Measurements from ENCODE around the gene KMT2B.
"Not testable (repeated sequence)": the region's sequence is repeated elsewhere in the genome, so short reads cannot be mapped to it uniquely, and the experiment has no call there.

The KMT2B gene

DNA sequence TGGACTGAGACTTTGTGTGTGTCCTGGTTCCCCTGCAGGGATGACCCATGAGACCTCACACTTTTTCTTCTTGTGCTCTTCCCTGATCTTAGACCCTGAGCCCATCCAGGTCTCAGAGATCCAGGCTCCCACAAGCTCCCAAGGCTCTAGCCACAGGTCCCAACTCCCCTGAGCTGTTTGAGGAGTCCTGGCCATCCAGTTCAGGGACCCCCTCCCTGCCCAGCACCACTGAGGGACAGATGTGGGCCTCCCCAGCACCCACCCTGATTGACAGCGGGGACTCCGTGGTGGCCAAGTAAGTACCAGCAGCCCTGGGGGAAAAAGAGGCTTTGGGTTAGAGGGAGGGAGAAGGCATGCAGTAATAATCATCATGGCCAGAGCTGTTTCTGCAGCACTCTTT, 41.9 kb downstream of the KMT2B start:
- Histone ChIP-seq H3K36me3 (ENCODE audit: control insufficient read depth, insufficient read depth, low read length) (no peaks in the 10 kb centered on the region), H3K27me3 (ENCODE audit: control insufficient read depth, insufficient read depth, low read length) (peaks cover 18% of the 10 kb centered on the region), H3K9me3 (ENCODE audit: control insufficient read depth, low read length) (no peaks in the 10 kb centered on the region), H3K9ac (ENCODE audit: low read length) (no peak overlapping the region), H3K4me1 (ENCODE audit: control insufficient read depth, insufficient read depth, low read length) (peaks cover 37% of the 10 kb centered on the region), H3K4me3 (ENCODE audit: low read length) (no peak overlapping the region)

DNA sequence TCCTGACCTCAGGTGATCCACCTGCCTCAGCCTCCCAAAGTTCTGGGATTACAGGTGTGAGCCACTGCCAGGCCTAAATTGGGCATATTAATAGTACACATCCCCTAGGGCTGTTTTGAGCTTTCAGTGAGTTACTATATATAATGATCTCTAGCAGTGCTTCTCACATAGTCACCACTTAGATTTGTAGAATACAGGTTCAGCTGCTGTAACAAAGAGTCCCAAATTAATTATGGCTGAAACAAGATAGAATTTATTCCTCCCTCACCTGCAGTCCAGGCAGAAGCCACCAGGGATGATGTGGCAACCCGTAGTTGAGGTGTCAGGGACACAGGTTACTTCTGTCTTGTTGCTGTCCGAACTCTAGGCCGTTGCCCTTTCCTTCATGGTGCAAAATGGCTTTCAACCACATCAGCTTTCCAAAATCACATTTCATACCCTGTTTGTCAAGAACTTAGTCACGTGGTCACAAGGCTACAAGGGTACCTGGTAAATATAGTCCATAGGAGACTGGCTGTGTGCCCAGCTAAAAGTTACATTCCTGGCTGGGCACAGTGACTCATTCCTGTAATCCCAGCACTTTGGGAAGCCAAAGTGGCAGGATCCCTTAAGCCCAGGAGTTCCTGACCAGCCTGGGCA, 43.0 kb downstream of the KMT2B start:
- no peak overlapping the region for H3K4me3 ChIP-seq (ENCODE audit: low read length)
- no peaks in the 10 kb centered on the region for H3K9me3 ChIP-seq (ENCODE audit: control insufficient read depth, low read length)
- peaks cover 10% of the 10 kb centered on the region for H3K27me3 ChIP-seq (ENCODE audit: control insufficient read depth, insufficient read depth, low read length)
- no peak overlapping the region for H3K9ac ChIP-seq (ENCODE audit: low read length)
- H3K4me1 ChIP-seq (ENCODE audit: control insufficient read depth, insufficient read depth, low read length): peaks cover 26% of the 10 kb centered on the region
- no peaks in the 10 kb centered on the region for H3K36me3 ChIP-seq (ENCODE audit: control insufficient read depth, insufficient read depth, low read length)

DNA sequence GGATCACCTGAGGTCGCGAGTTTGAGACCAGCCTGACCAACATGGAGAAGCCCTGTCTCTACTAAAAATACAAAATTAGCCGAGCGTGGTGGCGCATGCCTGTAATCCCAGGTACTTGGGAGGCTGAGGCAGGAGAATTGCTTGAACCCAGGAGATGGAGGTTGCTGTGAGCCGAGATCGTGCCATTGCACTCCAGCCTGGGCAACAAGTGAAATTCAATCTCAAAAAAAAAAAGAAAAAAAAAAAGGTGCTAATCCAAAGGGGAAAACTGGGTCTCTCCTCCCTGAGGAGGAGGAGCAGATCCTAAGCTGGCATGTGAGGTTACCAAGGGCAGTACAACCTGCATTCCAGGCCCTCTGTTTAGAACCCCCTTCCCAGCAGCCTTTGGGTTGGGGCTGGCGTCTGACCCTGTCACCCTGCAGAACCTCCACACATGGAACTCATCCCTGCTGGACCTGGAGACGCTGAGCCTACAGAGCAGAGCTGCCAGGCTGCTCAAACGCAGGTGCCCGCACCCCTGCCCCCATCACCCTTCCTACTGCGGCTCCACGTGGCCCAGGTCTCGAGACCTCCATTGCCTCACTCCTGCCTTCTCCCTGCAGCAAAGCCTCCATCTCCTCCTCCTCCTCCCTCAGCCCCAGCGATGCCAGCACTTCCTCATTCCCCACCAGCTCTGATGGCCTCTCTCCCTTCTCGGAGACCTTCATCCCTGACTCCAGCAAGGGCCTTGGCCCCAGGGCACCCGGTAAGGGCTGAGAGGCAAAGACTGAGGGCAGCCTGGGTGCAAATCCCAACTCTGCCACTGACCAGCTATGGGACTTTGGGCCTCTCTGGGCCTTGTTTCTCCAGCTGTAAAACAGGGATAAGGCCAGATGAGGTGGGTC, 46.9 kb downstream of the KMT2B start:
- Histone ChIP-seq H3K9ac (ENCODE audit: low read length) (no peak overlapping the region), H3K36me3 (ENCODE audit: control insufficient read depth, insufficient read depth, low read length) (no peaks in the 10 kb centered on the region), H3K4me1 (ENCODE audit: control insufficient read depth, insufficient read depth, low read length) (no peaks in the 10 kb centered on the region), H3K27me3 (ENCODE audit: control insufficient read depth, insufficient read depth, low read length) (no peaks in the 10 kb centered on the region), H3K9me3 (ENCODE audit: control insufficient read depth, low read length) (no peaks in the 10 kb centered on the region), H3K4me3 (ENCODE audit: low read length) (no peak overlapping the region)

DNA sequence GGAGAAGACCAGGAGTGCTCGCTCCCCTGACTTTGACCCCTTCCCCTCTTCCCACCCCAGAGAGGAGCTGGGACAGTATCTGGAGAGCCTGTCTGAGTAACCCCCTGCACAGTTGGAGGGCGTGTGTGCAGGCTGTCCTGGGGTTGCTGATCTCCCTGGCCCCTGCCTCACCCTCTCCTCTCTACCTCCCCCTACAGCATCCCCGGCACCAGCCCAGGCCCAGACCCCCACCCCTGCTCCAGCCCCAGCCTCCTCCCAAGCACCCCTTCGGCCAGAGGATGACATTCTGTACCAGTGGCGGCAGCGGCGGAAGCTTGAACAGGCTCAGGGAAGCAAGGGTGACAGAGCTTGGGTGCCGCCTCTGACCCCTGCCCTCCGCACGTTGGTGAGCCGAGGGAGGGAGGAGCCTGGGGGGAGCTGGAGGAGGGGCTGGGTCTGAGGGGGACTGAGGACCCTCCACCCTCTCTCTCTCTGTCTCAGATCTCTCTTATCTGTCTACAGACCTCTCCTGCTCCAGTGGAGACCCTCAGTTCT, 48.8 kb downstream of the KMT2B start:
- no peaks in the 10 kb centered on the region for H3K36me3 ChIP-seq (ENCODE audit: control insufficient read depth, insufficient read depth, low read length)
- H3K9me3 ChIP-seq (ENCODE audit: control insufficient read depth, low read length): no peaks in the 10 kb centered on the region
- no peak overlapping the region for H3K4me3 ChIP-seq (ENCODE audit: low read length)

DNA sequence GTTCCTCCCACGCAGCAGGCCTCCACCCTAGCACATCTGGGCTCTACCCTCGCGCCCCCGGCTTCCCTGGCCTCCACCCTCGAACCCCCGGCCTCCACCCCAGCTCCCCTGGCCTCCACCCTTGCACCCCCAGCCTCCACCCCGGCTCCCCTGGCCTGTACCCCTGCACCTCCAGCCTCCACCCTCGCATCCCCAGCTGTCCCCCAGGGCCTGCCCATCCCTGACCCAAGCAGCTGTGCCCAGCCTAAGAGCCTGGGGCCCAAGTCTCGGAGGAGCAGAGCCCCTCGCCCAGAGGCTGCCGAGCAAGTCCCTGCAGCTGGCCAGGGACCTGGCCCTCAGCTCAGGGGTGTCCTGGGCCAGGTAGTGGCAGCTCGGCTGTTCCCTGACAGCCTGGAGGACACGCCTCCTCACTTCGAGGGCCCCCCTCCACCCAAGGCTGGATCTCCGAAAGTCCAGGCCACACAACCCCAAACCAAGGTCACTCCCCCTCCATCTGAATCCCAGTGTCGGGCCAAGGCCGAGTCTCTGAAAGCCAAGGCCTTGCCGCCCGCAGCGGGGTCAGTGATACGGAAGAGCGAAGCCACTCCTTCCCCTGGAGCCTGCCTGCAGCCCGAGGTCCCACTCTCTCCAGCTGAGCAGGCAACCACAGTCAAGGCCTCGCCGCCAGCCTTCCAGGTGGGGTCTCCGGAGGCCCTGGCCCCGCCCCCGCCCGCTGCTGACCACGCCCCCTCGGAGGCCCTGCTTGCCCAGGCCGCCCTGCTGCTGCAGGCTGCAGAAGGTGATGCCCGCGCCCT, 49.7 kb downstream of the KMT2B start:
- Histone ChIP-seq H3K36me3 (ENCODE audit: control insufficient read depth, insufficient read depth, low read length) (no peaks in the 10 kb centered on the region), H3K9ac (ENCODE audit: low read length) (no peak overlapping the region), H3K4me3 (ENCODE audit: low read length) (no peak overlapping the region)

More for the DNA sequence above, 48.8 kb downstream of the KMT2B start:
- H3K4me1 ChIP-seq (ENCODE audit: control insufficient read depth, insufficient read depth, low read length): no peaks in the 10 kb centered on the region
- H3K9ac ChIP-seq (ENCODE audit: low read length): no peak overlapping the region
- H3K27me3 ChIP-seq (ENCODE audit: control insufficient read depth, insufficient read depth, low read length): no peaks in the 10 kb centered on the region

GRCh38 chr19:35768082-35768421, 50.2 kb downstream of the KMT2B start:
- Histone ChIP-seq H3K9me3 (ENCODE audit: control insufficient read depth, low read length) (no peaks in the 10 kb centered on the region), H3K9ac (ENCODE audit: low read length) (no peak overlapping the region), H3K36me3 (ENCODE audit: control insufficient read depth, insufficient read depth, low read length) (no peaks in the 10 kb centered on the region), H3K27me3 (ENCODE audit: control insufficient read depth, insufficient read depth, low read length) (no peaks in the 10 kb centered on the region), H3K4me1 (ENCODE audit: control insufficient read depth, insufficient read depth, low read length) (no peaks in the 10 kb centered on the region), H3K4me3 (ENCODE audit: low read length) (no peak overlapping the region)

More for the DNA sequence above, 49.7 kb downstream of the KMT2B start:
- H3K27me3 ChIP-seq (ENCODE audit: control insufficient read depth, insufficient read depth, low read length): no peaks in the 10 kb centered on the region
- H3K9me3 ChIP-seq (ENCODE audit: control insufficient read depth, low read length): no peaks in the 10 kb centered on the region
- H3K4me1 ChIP-seq (ENCODE audit: control insufficient read depth, insufficient read depth, low read length): no peaks in the 10 kb centered on the region

DNA sequence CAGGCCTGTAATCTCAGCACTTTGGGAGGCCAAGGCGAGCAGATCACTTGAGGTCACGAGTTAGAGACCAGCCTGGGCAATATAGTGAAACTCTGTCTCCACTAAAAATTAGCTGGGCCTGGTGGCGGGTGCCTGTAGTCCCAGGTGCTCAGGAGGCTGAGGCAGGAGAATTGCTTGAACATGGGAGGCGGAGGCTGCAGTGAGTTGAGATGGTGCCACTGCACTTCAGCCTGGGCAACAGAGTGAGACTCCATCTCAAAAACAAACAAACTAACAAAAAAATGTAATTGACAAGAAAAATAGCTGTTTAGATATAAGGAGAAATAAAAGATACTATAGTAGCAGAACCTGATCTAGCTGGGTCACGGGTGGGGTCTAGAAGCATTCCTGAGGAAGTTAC, 54.6 kb downstream of the KMT2B start:
- not testable (repeated sequence) for H3K36me3 ChIP-seq (ENCODE audit: control insufficient read depth, insufficient read depth, low read length); H3K9me3 ChIP-seq (ENCODE audit: control insufficient read depth, low read length); H3K9ac ChIP-seq (ENCODE audit: low read length); H3K4me3 ChIP-seq (ENCODE audit: low read length); H3K4me1 ChIP-seq (ENCODE audit: control insufficient read depth, insufficient read depth, low read length); H3K27me3 ChIP-seq (ENCODE audit: control insufficient read depth, insufficient read depth, low read length)

DNA sequence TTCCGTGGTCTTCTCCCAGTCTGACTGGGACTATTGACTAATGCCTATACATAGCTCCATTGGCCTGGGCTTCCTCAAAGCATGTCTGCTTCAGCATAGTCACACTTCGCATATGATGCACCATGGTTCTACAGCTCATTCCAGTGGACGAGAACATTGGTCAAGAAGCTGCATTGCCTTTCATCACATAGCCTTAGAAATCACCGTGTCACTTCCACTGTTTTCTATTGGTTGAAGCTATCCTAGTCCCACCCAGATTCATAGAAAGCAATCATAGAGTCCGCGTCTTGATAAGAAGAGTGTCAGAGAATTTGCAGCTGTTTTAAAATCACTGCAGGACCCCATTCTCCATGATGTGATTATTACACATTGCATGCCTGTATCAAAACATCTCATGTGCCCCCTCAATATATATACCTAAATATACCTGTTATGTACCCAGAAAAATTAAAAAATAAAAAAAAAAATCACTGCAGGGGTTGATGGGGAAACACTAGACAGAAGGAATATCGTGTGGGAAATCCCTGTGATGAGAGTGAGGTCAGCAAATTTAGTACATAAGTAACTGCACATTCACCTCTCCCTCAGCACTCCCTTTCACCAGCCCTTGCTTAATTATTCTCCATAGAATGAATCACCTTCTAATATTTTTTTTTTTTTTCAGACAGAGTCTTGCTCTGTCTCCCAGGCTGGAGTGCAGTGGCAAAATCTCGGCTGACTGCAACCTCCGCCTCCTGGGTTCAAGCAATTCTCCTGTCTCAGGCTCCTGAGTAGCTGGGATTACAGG, 55.4 kb downstream of the KMT2B start:
- no peaks in the 10 kb centered on the region for H3K4me1 ChIP-seq (ENCODE audit: control insufficient read depth, insufficient read depth, low read length)
- H3K9ac ChIP-seq (ENCODE audit: low read length): no peak overlapping the region
- H3K27me3 ChIP-seq (ENCODE audit: control insufficient read depth, insufficient read depth, low read length): no peaks in the 10 kb centered on the region
- H3K4me3 ChIP-seq (ENCODE audit: low read length): no peak overlapping the region
- no peaks in the 10 kb centered on the region for H3K36me3 ChIP-seq (ENCODE audit: control insufficient read depth, insufficient read depth, low read length)
- no peaks in the 10 kb centered on the region for H3K9me3 ChIP-seq (ENCODE audit: control insufficient read depth, low read length)

DNA sequence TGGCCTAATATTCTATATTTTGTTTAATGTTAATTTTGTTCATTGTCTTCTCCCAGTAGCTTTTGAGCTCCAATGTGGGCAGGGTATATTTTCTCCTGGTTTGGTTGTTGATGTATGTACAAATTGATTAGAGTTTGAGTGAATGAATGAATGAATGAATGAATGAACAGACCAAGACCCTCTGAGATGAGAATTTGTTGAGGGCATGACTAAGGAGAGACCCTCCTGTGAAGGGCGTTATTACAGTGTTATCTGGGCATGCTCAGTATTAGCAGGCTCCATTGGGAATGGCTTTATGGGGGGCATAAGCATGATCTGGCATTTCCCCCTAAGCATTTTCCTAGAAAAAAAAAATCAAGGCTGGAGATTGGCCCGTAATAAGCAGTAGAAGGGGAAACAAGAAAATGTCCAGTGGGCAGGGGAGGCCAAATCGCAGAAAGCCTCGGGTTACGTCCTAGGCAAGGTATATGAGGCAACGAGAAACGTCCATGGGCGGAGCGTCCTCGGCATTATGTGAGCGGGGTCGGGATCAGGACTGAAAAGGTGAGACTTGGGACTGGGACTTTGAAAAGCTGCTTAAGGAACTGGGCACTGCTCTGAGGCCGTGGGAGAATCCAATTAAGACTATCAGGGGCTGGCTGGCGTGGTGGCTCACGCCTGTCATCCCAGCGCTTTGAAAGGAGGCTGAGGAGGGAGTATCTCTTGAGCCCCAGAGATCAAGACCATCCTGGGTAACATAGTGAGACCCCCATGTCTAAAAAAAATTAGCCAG, 56.7 kb downstream of the KMT2B start:
- H3K9ac ChIP-seq (ENCODE audit: low read length): peak overlapping the region; percentile 6
- no peak overlapping the region for H3K4me3 ChIP-seq (ENCODE audit: low read length)
- H3K27me3 ChIP-seq (ENCODE audit: control insufficient read depth, insufficient read depth, low read length): no peaks in the 10 kb centered on the region
- no peaks in the 10 kb centered on the region for H3K9me3 ChIP-seq (ENCODE audit: control insufficient read depth, low read length)
- H3K4me1 ChIP-seq (ENCODE audit: control insufficient read depth, insufficient read depth, low read length): no peaks in the 10 kb centered on the region
- H3K36me3 ChIP-seq (ENCODE audit: control insufficient read depth, insufficient read depth, low read length): no peaks in the 10 kb centered on the region

DNA sequence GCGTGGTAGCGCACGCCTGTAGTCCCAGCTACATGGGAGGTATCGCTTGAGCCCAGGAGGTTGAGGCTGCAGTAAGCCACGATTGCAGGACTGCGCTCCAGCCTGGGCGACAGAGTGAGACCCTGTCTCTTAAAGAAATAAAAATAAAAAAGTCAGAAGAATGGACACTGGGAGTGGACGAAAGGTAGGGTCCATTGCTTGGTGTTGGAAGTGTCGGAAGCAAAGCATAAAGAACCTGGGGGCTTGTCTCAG, 57.2 kb downstream of the KMT2B start:
- Histone ChIP-seq H3K4me1 (ENCODE audit: control insufficient read depth, insufficient read depth, low read length) (no peaks in the 10 kb centered on the region), H3K27me3 (ENCODE audit: control insufficient read depth, insufficient read depth, low read length) (no peaks in the 10 kb centered on the region), H3K9me3 (ENCODE audit: control insufficient read depth, low read length) (no peaks in the 10 kb centered on the region), H3K4me3 (ENCODE audit: low read length) (peak overlapping the region; percentile 14), H3K36me3 (ENCODE audit: control insufficient read depth, insufficient read depth, low read length) (no peaks in the 10 kb centered on the region), H3K9ac (ENCODE audit: low read length) (peak overlapping the region; percentile 6)
